HepG2 (cell line): ENCODE data around the gene CAPN10. TPM values are rescaled to one million over a fixed set of nuclear protein-coding genes. Genes with fewer than 3 reads are reported as not detected.

Experiments
- CHD2 ChIP-seq: IDR thresholded peaks from 2 replicates; pipeline ENCODE4 v1.6.1; 2011; ENCODE audit warnings: low read depth, low read length, improper control_type of control experiment
- FOXA1 ChIP-seq, 2 experiments: fragments of 450-650 bp in 1 of 2; sonication (generic) in 1 of 2; formaldehyde crosslinking in 1 of 2; IDR thresholded peaks; 2 replicates each; pipeline versions ENCODE4 v1.4.0 to v1.6.1; 2016 to 2020; ENCODE audit warnings: missing genetic modification reagents in 1 of 2
- HHEX ChIP-seq: IDR thresholded peaks from 2 replicates; pipeline ENCODE4 v1.6.1; 2016; ENCODE audit warnings: control low read depth
- HOXA5 ChIP-seq: sonication (generic); formaldehyde crosslinking; IDR thresholded peaks from 2 replicates; pipeline ENCODE4 v1.4.0; 2020; ENCODE audit warnings: missing genetic modification reagents
- KAT7 ChIP-seq: IDR thresholded peaks from 2 replicates; pipeline ENCODE4 v1.6.1; 2018; ENCODE audit warnings: borderline replicate concordance, missing compliant biosample characterization
- NR2F1 ChIP-seq, 2 experiments: fragments of 450-650 bp in 1 of 2; formaldehyde crosslinking in 1 of 2; IDR thresholded peaks; 2 replicates each; pipeline versions ENCODE4 v1.5.0 to v1.6.1; 2016 to 2020; ENCODE audit warnings: mild to moderate bottlenecking in 1 of 2, missing compliant biosample characterization in 1 of 2, missing genetic modification reagents in 1 of 2, moderate library complexity in 1 of 2
- SAFB2 ChIP-seq: sonication (generic); formaldehyde crosslinking; IDR thresholded peaks from 2 replicates; pipeline ENCODE4 v1.5.1; 2020; ENCODE audit warnings: missing genetic modification reagents, low read depth, mild to moderate bottlenecking, borderline replicate concordance
- polyA plus RNA-seq, 8 experiments: library from polyadenylated mRNA; depleted of rRNA in 3 of 8; stranded (reverse) in 7 of 8; unstranded in 1 of 8; fragments of >200 nt; fragmentation: Illumina TruSeq in 4 of 8; extraction: Trizol in 4 of 8; gene quantifications; 2 replicates each; pipeline versions ENCODE4 v1.2.1 to v1.2.3, GENCODE V29; 2011 to 2016; ENCODE audit warnings: low read depth in 4 of 8, missing spikeins in 1 of 8, mixed read lengths in 1 of 8; ENCODE audit not compliant: insufficient read depth in 1 of 8
- total RNA-seq, 5 experiments: library from RNA; depleted of rRNA; stranded (reverse); fragments of >200 nt; fragmentation: Illumina TruSeq; extraction: Trizol; gene quantifications; 2 replicates each; pipeline ENCODE4 v1.2.3, GENCODE V29; 2016; ENCODE audit warnings: low read depth in 1 of 5
- TF ChIP-seq, protein P1 (sequence below): sonication (generic); formaldehyde crosslinking; IDR thresholded peaks from 2 replicates; pipeline ENCODE4 v1.4.0; 2020; ENCODE audit warnings: missing genetic modification reagents
- TF ChIP-seq, protein P2 (sequence below): sonication (generic); formaldehyde crosslinking; IDR thresholded peaks from 2 replicates; pipeline ENCODE4 v1.8.0; 2022; ENCODE audit warnings: mild to moderate bottlenecking, missing genetic modification reagents, moderate library complexity
- TF ChIP-seq, protein P3 (sequence below): sonication (generic); formaldehyde crosslinking; IDR thresholded peaks from one replicate; pipeline ENCODE4 v1.5.1; 2020; ENCODE audit warnings: mild to moderate bottlenecking, missing genetic modification reagents; ENCODE audit errors: not compliant biosample characterization
- TF ChIP-seq, protein P4 (sequence below): sonication (generic); formaldehyde crosslinking; IDR thresholded peaks from 2 replicates; pipeline ENCODE4 v1.5.0; 2020; ENCODE audit warnings: mild to moderate bottlenecking, low read depth, missing genetic modification reagents, borderline replicate concordance

Gene CAPN10
- total and polyA plus RNA-seq, 2 of the 13 experiments (the other 11 are each of a cell fraction or from before 2014, with no cell fraction given): 27.6 to 32.4 TPM

DNA sequence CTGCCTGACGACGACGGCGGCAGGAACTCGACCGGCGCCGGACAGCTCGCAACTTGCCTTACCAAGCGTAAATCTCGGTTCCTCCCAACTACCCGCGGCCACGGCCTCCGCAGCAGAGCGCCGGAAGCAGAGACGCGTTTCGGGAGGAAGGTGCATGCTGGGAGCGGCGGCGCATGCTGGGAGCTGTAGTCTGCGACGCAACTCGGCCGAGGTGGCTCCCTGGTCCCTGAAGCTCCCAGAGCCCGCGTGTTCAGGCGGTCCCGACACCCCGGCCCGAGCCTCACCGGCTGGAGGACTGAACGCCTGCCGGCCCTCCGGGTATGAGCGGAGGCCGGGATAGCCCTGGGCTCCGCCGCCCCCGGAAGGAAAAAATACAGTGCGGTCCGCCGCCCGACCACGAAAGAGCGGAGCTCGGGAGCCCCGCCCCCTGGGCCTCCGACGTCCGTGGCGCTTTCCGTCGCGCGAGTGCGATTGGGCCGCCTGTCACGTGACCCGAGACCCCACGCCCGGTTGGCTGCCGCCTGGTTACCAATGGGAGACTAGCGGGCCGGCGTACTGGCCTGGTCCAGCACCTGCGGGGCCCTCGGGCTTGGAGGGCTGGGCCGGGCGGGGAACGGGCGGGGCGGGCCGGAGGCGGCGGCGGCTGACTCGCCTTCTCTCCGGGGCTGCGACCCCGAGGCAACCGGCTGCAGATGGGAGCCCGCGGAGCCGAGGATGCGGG, at the start of gene CAPN10 (continued):
- TF ChIP-seq HHEX (CRISPR knock-in tag): no peak
- TF ChIP-seq KAT7: peak; percentile 58; the same call in 1 of the 2 replicates
- TF ChIP-seq, protein P1, sequence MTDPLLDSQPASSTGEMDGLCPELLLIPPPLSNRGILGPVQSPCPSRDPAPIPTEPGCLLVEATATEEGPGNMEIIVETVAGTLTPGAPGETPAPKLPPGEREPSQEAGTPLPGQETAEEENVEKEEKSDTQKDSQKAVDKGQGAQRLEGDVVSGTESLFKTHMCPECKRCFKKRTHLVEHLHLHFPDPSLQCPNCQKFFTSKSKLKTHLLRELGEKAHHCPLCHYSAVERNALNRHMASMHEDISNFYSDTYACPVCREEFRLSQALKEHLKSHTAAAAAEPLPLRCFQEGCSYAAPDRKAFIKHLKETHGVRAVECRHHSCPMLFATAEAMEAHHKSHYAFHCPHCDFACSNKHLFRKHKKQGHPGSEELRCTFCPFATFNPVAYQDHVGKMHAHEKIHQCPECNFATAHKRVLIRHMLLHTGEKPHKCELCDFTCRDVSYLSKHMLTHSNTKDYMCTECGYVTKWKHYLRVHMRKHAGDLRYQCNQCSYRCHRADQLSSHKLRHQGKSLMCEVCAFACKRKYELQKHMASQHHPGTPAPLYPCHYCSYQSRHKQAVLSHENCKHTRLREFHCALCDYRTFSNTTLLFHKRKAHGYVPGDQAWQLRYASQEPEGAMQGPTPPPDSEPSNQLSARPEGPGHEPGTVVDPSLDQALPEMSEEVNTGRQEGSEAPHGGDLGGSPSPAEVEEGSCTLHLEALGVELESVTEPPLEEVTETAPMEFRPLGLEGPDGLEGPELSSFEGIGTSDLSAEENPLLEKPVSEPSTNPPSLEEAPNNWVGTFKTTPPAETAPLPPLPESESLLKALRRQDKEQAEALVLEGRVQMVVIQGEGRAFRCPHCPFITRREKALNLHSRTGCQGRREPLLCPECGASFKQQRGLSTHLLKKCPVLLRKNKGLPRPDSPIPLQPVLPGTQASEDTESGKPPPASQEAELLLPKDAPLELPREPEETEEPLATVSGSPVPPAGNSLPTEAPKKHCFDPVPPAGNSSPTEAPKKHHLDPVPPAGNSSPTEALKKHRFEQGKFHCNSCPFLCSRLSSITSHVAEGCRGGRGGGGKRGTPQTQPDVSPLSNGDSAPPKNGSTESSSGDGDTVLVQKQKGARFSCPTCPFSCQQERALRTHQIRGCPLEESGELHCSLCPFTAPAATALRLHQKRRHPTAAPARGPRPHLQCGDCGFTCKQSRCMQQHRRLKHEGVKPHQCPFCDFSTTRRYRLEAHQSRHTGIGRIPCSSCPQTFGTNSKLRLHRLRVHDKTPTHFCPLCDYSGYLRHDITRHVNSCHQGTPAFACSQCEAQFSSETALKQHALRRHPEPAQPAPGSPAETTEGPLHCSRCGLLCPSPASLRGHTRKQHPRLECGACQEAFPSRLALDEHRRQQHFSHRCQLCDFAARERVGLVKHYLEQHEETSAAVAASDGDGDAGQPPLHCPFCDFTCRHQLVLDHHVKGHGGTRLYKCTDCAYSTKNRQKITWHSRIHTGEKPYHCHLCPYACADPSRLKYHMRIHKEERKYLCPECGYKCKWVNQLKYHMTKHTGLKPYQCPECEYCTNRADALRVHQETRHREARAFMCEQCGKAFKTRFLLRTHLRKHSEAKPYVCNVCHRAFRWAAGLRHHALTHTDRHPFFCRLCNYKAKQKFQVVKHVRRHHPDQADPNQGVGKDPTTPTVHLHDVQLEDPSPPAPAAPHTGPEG (CRISPR knock-in tag): peak; percentile 89; the same call in 1 of the 2 replicates
- TF ChIP-seq HOXA5 (CRISPR knock-in tag): no peak; the same call in 1 of the 2 replicates
- TF ChIP-seq, protein P2, sequence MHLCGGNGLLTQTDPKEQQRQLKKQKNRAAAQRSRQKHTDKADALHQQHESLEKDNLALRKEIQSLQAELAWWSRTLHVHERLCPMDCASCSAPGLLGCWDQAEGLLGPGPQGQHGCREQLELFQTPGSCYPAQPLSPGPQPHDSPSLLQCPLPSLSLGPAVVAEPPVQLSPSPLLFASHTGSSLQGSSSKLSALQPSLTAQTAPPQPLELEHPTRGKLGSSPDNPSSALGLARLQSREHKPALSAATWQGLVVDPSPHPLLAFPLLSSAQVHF: peak; percentile 95
- no peak for TF ChIP-seq FOXA1 (IDR thresholded peaks at IDR 0.05)
- no peak; the same call in 1 of the 2 replicates for TF ChIP-seq FOXA1 (CRISPR knock-in tag; IDR thresholded peaks at IDR 0.05)
- TF ChIP-seq, protein P3, sequence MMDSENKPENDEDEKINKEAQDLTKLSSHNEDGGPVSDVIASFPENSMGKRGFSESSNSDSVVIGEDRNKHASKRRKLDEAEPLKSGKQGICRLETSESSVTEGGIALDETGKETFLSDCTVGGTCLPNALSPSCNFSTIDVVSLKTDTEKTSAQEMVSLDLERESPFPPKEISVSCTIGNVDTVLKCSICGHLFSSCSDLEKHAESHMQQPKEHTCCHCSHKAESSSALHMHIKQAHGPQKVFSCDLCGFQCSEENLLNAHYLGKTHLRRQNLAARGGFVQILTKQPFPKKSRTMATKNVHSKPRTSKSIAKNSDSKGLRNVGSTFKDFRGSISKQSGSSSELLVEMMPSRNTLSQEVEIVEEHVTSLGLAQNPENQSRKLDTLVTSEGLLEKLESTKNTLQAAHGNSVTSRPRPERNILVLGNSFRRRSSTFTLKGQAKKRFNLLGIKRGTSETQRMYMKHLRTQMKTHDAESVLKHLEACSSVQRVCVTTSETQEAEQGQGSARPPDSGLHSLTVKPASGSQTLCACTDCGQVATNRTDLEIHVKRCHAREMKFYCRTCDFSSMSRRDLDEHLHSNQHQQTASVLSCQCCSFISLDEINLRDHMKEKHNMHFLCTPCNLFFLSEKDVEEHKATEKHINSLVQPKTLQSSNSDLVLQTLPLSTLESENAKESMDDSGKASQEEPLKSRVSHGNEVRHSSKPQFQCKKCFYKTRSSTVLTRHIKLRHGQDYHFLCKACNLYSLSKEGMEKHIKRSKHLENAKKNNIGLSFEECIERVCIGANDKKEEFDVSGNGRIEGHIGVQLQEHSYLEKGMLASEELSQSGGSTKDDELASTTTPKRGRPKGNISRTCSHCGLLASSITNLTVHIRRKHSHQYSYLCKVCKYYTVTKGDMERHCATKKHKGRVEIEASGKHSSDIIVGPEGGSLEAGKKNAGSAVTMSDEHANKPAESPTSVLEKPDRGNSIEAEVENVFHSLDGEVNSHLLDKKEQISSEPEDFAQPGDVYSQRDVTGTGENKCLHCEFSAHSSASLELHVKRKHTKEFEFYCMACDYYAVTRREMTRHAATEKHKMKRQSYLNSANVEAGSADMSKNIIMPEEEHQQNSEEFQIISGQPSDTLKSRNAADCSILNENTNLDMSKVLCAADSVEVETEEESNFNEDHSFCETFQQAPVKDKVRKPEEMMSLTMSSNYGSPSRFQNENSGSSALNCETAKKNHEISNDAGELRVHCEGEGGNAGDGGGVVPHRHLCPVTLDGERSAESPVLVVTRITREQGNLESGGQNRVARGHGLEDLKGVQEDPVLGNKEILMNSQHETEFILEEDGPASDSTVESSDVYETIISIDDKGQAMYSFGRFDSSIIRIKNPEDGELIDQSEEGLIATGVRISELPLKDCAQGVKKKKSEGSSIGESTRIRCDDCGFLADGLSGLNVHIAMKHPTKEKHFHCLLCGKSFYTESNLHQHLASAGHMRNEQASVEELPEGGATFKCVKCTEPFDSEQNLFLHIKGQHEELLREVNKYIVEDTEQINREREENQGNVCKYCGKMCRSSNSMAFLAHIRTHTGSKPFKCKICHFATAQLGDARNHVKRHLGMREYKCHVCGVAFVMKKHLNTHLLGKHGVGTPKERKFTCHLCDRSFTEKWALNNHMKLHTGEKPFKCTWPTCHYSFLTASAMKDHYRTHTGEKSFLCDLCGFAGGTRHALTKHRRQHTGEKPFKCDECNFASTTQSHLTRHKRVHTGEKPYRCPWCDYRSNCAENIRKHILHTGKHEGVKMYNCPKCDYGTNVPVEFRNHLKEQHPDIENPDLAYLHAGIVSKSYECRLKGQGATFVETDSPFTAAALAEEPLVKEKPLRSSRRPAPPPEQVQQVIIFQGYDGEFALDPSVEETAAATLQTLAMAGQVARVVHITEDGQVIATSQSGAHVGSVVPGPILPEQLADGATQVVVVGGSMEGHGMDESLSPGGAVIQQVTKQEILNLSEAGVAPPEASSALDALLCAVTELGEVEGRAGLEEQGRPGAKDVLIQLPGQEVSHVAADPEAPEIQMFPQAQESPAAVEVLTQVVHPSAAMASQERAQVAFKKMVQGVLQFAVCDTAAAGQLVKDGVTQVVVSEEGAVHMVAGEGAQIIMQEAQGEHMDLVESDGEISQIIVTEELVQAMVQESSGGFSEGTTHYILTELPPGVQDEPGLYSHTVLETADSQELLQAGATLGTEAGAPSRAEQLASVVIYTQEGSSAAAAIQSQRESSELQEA (CRISPR knock-in tag): no peak
- TF ChIP-seq SAFB2 (CRISPR knock-in tag): 0 out of 2 replicates have a peak, but pooled peaks have one; percentile 49
- TF ChIP-seq NR2F1 (CRISPR knock-in tag; IDR thresholded peaks at IDR 0.05): peak in 1 of 2 experiments; percentile 8; a peak in 1 of 4 replicates
- TF ChIP-seq, protein P4, sequence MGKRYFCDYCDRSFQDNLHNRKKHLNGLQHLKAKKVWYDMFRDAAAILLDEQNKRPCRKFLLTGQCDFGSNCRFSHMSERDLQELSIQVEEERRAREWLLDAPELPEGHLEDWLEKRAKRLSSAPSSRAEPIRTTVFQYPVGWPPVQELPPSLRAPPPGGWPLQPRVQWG (CRISPR knock-in tag): no peak
- peak; percentile 60 for TF ChIP-seq CHD2
